ENCODE results near the gene PIP5K1C. TPM values are rescaled to one million over a fixed set of nuclear protein-coding genes. Genes with fewer than 3 reads are reported as not detected.
"Not testable (repeated sequence)": the region's sequence is repeated elsewhere in the genome, so short reads cannot be mapped to it uniquely, and the experiment has no call there.

The PIP5K1C gene
- total RNA-seq, 6 experiments from 2014 or later, result 5.3 to 9.8 (median 7.6) TPM

GRCh38 chr19:3585301-3586126, 114.8 kb downstream of the PIP5K1C start, which contains the start of gene GIPC3:
Gene GIPC3, plus strand, starts transcription at chr19:3585478. Its CDS starts 120 bp downstream, at chr19:3585598.
- peak in 3 of 4 donors; percentile 16 to 27 (median 20) for ATAC-seq
- WGBS (ENCODE audit: insufficient coverage, low coverage, low lambda C conversion rate, missing lambda C conversion rate), result under 1% methylated on average over 17 of the region's 84 CpGs
- peak within 1 kb of the TSS; percentile 12 to 28 (median 26) for H3K4me3 ChIP-seq
- H3K9me3 ChIP-seq, result no peaks in the 10 kb centered on the region
- intact Hi-C loops (cut with DNase I), result no loop called here
- no peaks in the 10 kb centered on the region for H3K4me1 ChIP-seq
- no peaks in the 10 kb centered on the region for H3K36me3 ChIP-seq
- H3K27ac ChIP-seq, result no peak within 1 kb of the TSS
- DNase-seq, result no peak
- TF ChIP-seq POLR2A (IDR thresholded peaks at IDR 0.05) (no peak), CTCF (IDR thresholded peaks at IDR 0.05) (no peak)
- H3K27me3 ChIP-seq, result no peaks in the 10 kb centered on the region

- H3K36me3 ChIP-seq; H3K4me3 ChIP-seq; H3K27ac ChIP-seq; DNase-seq; intact Hi-C loops (cut with DNase I); H3K27me3 ChIP-seq; H3K9me3 ChIP-seq; ATAC-seq; H3K4me1 ChIP-seq: not testable (repeated sequence)
- whole genome bisulfite sequencing (ENCODE audit: insufficient coverage, low coverage, low lambda C conversion rate, missing lambda C conversion rate), result 86% methylated on average over 14 of the region's 15 CpGs
Measured at GRCh38 chr19:3584036-3584802, 116.0 kb downstream of the PIP5K1C start.

- H3K27ac ChIP-seq; intact Hi-C loops (cut with DNase I): not testable (repeated sequence)
- WGBS (ENCODE audit: insufficient coverage, low coverage, low lambda C conversion rate, missing lambda C conversion rate), result no CpG with 5 or more reads among the region's 4 CpGs
Measured at GRCh38 chr19:3581792-3582191, 118.5 kb downstream of the PIP5K1C start.

More at GRCh38 chr19:3581792-3582191, 118.5 kb downstream of the PIP5K1C start:
- H3K9me3 ChIP-seq, H3K4me1 ChIP-seq, H3K4me3 ChIP-seq, ATAC-seq, H3K27me3 ChIP-seq, DNase-seq, H3K36me3 ChIP-seq: not testable (repeated sequence)

Other genes starting within 250 kb of the PIP5K1C start
- gene SMIM24, start 219.9 kb downstream of the PIP5K1C start, total RNA-seq, result 10 to 100 TPM in 1 of 6 experiments, 1 to 10 TPM in 4, not detected in 1; 2.1 to 38.1 (median 6.6) TPM
- gene SMIM44, start 217.0 kb downstream of the PIP5K1C start, total RNA-seq, result not detected
- 10 to 100 TPM in 1 of 6 experiments, 1 to 10 TPM in 5; 3.7 to 16.7 (median 4.9) TPM for gene DOHH, start 199.8 kb downstream of the PIP5K1C start, total RNA-seq
- gene FZR1, start 194.2 kb downstream of the PIP5K1C start, total RNA-seq, result 10 to 100 TPM; 18.7 to 34.1 (median 23.8) TPM
- 1 to 10 TPM in 3 of 6 experiments, not detected in 3; 1.1 to 1.6 (median 1.3) TPM for gene TEKTIP1, start 161.3 kb downstream of the PIP5K1C start, total RNA-seq
- gene MFSD12, start 142.9 kb downstream of the PIP5K1C start, total RNA-seq, result 100 to 1,000 TPM in 1 of 6 experiments, 10 to 100 TPM in 5; 23.8 to 114 (median 31.5) TPM
- 10 to 100 TPM; 30.7 to 58.6 (median 33.3) TPM for gene HMG20B, start 127.5 kb downstream of the PIP5K1C start, total RNA-seq
- gene GIPC3, start 115.0 kb downstream of the PIP5K1C start, total RNA-seq, result 1 to 10 TPM in 2 of 6 experiments, under 1 TPM in 4; 0.51 to 1.6 (median 0.80) TPM
- gene TBXA2R, start 93.6 kb downstream of the PIP5K1C start, total RNA-seq, result 10 to 100 TPM in 1 of 6 experiments, 1 to 10 TPM in 5; 2.8 to 10.4 (median 4.7) TPM
- 10 to 100 TPM in 4 of 6 experiments, 1 to 10 TPM in 2; 8.4 to 14.9 (median 10.3) TPM for gene CACTIN, start 73.7 kb downstream of the PIP5K1C start, total RNA-seq
- 10 to 100 TPM in 5 of 6 experiments, 1 to 10 TPM in 1; 7.9 to 27.0 (median 16.5) TPM for gene TJP3, start 7.9 kb upstream of the PIP5K1C start, total RNA-seq
- gene APBA3, start 61.2 kb upstream of the PIP5K1C start, total RNA-seq, result 10 to 100 TPM; 10.1 to 24.1 (median 12.6) TPM
- 10 to 100 TPM; 52.5 to 81.2 (median 61.9) TPM for gene MRPL54, start 62.2 kb upstream of the PIP5K1C start, total RNA-seq
- gene RAX2, start 71.8 kb upstream of the PIP5K1C start, total RNA-seq, result not detected
- gene MATK, start 85.9 kb upstream of the PIP5K1C start, total RNA-seq, result 1 to 10 TPM in 3 of 6 experiments, under 1 TPM in 3; 0.49 to 2.5 (median 0.90) TPM
- gene ZFR2, start 168.6 kb upstream of the PIP5K1C start, total RNA-seq, result not detected
- gene ATCAY, start 180.2 kb upstream of the PIP5K1C start, total RNA-seq, result not detected
- under 1 TPM in 1 of 6 experiments, not detected in 5; 0.17 TPM for gene NMRK2, start 232.6 kb upstream of the PIP5K1C start, total RNA-seq